HG03439 (cell line): ENCODE results near the gene BIN1.

ENCODE experiments used
- ATAC-seq: cut with Tn5 transposase; IDR thresholded peaks from one replicate; pipeline ENCODE4 v1.9.1; 2021; ENCODE audit warnings: mild to moderate bottlenecking, moderate library complexity; ENCODE audit not compliant: unreplicated experiment

The BIN1 gene

DNA sequence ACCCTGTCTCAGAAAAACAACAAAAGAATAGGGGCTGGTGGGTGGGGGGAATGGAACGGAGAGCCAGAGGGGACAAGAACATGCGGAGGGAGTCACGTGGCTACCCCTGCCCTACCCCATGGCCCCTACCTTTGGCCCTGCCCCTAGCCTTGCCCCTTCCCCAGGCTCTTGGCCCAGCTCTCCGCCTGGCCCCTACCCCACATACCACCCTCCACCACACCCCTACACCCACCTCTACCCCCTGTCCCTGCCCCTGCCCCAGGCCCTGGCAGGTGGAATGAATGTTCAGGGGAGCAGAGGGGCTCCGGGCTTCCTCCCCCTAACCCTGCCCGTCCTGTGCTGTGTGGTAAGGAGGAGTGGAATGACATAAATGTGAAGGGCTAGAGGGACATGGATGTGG, 15.1 kb downstream of the BIN1 start:
- ATAC-seq = no peak

GRCh38 chr2:127091148-127091547, 15.8 kb downstream of the BIN1 start:
- no peak for ATAC-seq

DNA sequence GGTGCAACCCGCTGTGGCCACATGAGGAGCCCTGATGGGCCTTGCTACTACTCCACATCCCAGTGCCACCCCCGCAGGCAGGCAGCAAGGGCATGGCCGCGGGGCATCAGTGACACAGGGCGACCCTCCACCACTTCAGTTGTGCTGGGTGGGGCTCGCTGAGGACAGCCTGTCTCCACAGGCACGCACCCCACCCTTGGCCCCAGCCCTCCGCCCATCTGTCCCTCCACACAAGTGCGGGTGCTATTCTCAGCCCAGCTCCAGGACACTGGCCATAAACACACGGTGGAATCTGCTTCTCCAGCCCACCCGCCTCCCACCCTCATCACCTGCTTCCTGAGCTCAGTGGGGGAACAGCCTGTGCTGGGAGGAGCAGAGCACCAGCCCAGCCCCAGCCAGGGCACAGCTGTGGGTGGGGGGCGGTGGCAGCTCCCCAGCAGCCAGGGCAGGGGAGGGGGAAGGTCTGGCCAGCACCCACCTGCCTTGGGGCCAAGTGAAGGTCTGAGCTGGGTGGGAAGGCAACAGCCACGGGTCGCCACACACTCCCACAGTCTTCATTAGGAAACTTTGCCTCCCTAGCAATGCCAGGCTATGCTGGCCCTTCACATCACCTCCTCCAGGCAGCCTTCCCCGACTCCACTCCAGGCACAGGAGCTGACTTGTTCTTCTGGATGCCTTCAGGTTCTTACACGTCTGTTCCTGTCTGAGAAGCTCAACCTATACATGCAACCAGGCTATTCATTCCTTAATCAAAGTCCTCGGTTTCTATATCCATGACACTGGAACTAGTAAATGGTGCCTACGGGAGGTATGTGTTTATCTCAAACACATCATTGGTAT, 16.5 kb downstream of the BIN1 start:
- no peak for ATAC-seq

- no peak for ATAC-seq
Observed at GRCh38 chr2:127089478-127090235, 17.3 kb downstream of the BIN1 start.

DNA sequence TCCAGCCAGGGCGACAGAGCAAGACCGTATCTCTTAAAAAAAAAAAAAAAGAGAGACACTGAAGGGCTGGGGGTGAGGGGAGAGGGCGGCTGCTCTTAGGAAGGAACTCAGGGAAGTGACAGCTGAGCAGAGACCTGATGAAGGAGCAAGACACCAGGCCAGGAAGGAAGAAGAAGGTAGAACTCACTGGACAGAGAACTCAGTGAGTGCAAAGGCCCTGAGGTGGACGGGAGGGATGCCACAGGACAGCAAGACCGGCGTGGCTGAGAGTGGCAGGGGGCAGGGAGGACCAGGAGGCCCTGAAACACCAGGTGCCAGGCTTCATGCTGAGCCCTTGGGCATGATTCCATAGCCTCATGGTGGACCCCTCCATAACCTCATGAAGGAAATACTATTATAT, 18.2 kb downstream of the BIN1 start:
- ATAC-seq = no peak

GRCh38 chr2:127087791-127088495, 19.0 kb downstream of the BIN1 start:
- ATAC-seq = no peak

DNA sequence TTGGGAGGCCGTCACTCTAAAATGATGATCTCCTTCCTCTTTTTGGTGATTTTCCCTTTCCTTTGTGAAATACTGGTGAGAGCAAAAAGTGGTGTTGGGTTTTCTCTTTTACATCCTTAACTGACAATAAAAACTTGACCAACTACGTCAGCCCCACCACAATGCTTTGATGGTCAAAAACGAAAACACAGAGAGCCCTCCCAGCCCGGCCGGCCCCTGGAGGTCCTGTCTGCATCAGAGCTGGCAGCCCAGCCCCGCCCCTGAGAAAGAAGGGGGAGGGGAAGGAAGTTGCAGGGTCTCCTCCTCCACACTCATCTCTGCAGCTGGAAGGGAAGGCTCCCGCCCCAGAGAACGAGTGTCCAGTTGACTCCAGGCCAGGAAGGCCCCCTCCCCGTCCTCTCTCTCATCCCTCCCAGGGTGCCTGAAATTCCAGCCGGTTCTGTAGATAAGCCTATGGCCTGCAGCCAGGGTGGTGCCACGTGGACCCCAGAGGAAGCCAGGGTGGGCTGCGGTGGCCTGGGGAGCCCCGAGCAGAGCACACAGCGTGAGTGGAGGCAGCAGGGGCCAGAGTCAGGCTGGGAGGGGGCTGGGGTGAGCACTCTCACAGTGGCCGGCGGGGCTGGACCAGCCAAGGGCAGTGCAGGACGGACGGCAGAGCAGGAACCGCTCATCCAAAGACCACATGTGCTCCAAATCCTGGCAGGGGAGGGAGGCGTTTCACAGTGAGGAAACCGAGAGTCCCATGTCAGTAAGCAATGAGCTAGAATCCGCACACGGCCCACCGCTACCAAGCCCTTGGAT, 19.8 kb downstream of the BIN1 start:
- peak; percentile 68 for ATAC-seq

GRCh38 chr2:127085317-127085681, 21.7 kb downstream of the BIN1 start:
- ATAC-seq = no peak

GRCh38 chr2:127084611-127085316, 22.2 kb downstream of the BIN1 start:
- ATAC-seq = no peak

- no peak for ATAC-seq
Observed at GRCh38 chr2:127083819-127084503, 23.0 kb downstream of the BIN1 start.

DNA sequence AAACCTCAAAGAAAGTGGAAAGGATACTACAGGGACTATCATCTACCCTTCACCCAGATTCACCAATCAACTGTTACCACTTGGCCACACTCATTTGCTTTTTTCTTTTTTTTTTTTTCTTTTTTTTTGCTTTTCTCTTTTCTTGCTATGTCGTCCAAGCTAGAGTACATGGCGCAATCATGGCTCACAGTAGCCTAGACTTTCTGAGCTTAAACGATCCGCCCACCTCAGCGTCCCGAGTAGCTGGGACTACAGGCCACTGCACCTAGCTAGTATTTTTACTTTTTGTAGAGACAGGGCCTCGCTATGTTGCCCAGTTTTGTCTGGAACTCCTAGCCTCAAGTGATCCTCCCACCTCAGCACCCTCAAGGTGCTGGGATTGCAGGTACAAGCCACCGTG, 24.0 kb downstream of the BIN1 start:
- ATAC-seq = no peak

- peak; percentile 38 for ATAC-seq
Observed at GRCh38 chr2:127081826-127082633, 24.9 kb downstream of the BIN1 start.

- peak; percentile 42 for ATAC-seq
Observed at GRCh38 chr2:127080938-127081755, 25.8 kb downstream of the BIN1 start.

- peak; percentile 18 for ATAC-seq
Observed at GRCh38 chr2:127080226-127080937, 26.6 kb downstream of the BIN1 start.

DNA sequence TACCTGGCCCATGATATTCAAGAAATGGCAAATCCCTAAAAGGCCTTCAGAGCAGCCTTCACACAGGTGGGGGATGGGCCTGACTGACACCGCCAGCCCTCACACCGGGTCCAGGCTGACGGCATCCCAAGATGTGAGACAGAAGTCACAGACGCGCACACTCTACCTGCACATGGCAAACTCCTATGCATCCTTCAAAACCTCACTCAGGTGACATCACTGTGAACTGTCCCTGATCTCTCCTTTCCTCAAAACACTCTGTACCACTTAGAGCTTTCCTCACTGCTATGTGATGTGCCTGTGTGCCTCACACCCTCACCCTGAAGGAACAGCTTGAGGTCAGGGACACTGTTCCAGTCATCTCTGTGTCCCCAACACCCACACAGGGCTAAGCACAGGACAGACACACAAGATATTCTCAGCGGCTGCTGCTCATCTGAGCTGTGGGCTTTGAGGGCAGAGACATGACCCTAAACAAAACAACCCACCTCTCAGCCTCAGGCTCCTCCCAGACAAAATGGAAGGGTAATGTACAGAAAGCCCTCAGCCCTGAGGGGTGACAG, 27.5 kb downstream of the BIN1 start:
- no peak for ATAC-seq

DNA sequence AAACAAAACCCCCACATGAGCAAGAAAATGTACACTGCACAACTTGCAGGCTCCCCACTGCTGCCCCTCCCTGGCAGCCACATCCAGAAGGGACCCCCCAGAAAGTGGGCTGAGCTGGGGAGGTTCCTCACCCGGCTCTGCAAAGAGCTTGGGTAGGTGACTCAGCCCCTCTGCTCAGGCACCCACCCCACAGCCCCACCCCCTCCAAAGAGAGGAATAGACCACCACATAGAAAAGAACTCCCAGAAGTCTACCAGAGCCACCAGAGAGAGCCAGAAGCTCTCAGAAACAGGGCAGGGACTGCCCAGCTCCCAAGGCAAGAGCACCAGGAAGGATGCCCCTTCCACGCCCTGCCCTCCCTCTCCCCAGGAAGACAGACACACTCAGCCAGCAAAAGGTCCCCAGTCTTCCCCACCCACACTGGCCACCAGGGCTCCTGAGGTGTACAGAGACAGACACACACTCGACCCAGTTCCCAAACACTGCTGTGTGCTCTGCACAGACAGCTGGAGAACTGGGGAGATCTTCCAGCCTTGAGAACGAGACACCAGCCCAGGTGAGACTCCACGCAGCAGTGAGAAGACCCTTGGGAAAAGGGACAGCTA, 28.2 kb downstream of the BIN1 start:
- ATAC-seq = no peak

DNA sequence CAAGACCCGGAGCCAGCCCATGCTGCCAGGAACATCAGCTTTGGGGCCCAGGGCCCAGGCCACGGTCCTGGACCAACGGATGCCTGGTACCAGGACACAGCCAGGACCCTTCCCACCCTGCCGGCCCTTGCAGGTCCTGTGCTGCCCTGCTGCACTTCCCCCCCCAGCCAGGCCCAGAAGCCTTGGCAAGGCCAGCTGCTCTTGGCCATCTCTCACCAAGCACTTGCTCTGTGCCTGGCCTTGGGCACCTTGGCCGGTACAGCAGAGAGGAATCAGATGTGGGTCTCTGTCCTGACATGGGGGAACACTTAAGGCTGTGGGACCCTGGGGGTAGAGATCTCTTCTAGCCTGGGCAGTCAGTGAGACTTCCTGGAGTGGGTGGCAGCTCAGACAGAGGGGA, 28.9 kb downstream of the BIN1 start:
- no peak for ATAC-seq
